Measurements from ENCODE around the gene HSPA1L. TPM values are rescaled to one million over a fixed set of nuclear protein-coding genes. Genes with fewer than 3 reads are reported as not detected.

The HSPA1L gene
- total and polyA plus RNA-seq, 4 experiments from 2014 or later, result 1.1 to 8.3 (median 6.3) TPM

GRCh38 chr6:31831350-31832215 is 16.5 kb upstream of the HSPA1L start:
- POLR2A ChIA-PET (ENCODE audit: partially characterized antibody), result interaction anchor here (0.8 to 7.2 kb wide), 18 partner anchors 11 to 275 kb away, joined by 3 to 67 read pairs (median 7); partner anchors contain the start of genes ABHD16A, BAG6, CLIC1 and DDAH2
- peaks cover 36% of the 10 kb centered on the region for H3K4me1 ChIP-seq (ENCODE audit: insufficient read depth, low read length)
- peaks cover 12 to 50% (median 31%) of the 10 kb centered on the region in 4 donors for H3K4me1 Mint-ChIP-seq
- CTCF ChIA-PET (ENCODE audit: partially characterized antibody), result interaction anchor here (0.7 to 3.4 kb wide), 22 partner anchors 8 to 285 kb away, joined by 3 to 56 read pairs (median 5); partner anchors contain the start of genes ABHD16A, APOM, ATP6V1G2 and DDAH2
- peaks cover 1 to 28% of the 10 kb centered on the region in 2 donors for H3K36me3 Mint-ChIP-seq
- peak overlapping the region in 6 of 7 donors; percentile 65 to 94 (median 89) for H3K27ac Mint-ChIP-seq
- intact Hi-C loops (cut with micrococcal nuclease), result loop anchor here (2.0 to 10.0 kb wide), 3 partner anchors 17 to 339 kb away; partner anchors contain the start of genes DXO, HSPA1A and HSPA1L
- H3K27ac ChIP-seq (ENCODE audit: low read depth, low read length), result no peak overlapping the region
- H3K9me3 ChIP-seq (ENCODE audit: control insufficient read depth in 1 of 2, low read length in 2 of 2), result no peaks in the 10 kb centered on the region
- no peaks in the 10 kb centered on the region for H3K36me3 ChIP-seq (ENCODE audit: insufficient read depth, low read length)
- H3K4me3 ChIP-seq (ENCODE audit: low read length in 2 of 2), result peak overlapping the region; percentile 40 to 62
- H3K27me3 ChIP-seq (ENCODE audit: insufficient read depth, low read length), result no peaks in the 10 kb centered on the region
- no peaks in the 10 kb centered on the region for H3K9me3 Mint-ChIP-seq
- peak overlapping the region; percentile 80 to 100 (median 96) for H3K4me3 Mint-ChIP-seq
- no peaks in the 10 kb centered on the region for H3K27me3 Mint-ChIP-seq
- DNase-seq, result no peak

- H3K36me3 Mint-ChIP-seq, result peaks cover 0 to 21% of the 10 kb centered on the region in 2 donors
- H3K27ac Mint-ChIP-seq, result peak overlapping the region; percentile 82 to 94 (median 91)
- Histone ChIP-seq H3K27me3 (ENCODE audit: insufficient read depth, low read length) (no peaks in the 10 kb centered on the region), H3K9me3 (ENCODE audit: control insufficient read depth in 1 of 2, low read length in 2 of 2) (no peaks in the 10 kb centered on the region), H3K27ac (ENCODE audit: low read depth, low read length) (peak overlapping the region; percentile 53), H3K4me3 (ENCODE audit: low read length in 2 of 2) (peak overlapping the region; percentile 40 to 62), H3K36me3 (ENCODE audit: insufficient read depth, low read length) (no peaks in the 10 kb centered on the region), H3K4me1 (ENCODE audit: insufficient read depth, low read length) (peaks cover 36% of the 10 kb centered on the region)
- intact Hi-C loops (cut with micrococcal nuclease), result loop anchor here (1.0 to 10.0 kb wide), 6 partner anchors 16 to 339 kb away; partner anchors contain the start of genes ATP6V1G2, DDAH2, DXO and HSPA1A
- peak overlapping the region; percentile 80 to 100 (median 96) for H3K4me3 Mint-ChIP-seq
- H3K9me3 Mint-ChIP-seq, result no peaks in the 10 kb centered on the region
- no peak for DNase-seq
- H3K4me1 Mint-ChIP-seq, result peaks cover 7 to 48% (median 28%) of the 10 kb centered on the region in 4 donors
- CTCF ChIA-PET (ENCODE audit: partially characterized antibody), result interaction anchor here (0.8 to 3.4 kb wide), 23 partner anchors 8 to 336 kb away, joined by 3 to 56 read pairs (median 6); partner anchors contain the start of genes ABHD16A, APOM, ATP6V1G2 and DDAH2
- no peaks in the 10 kb centered on the region for H3K27me3 Mint-ChIP-seq
- POLR2A ChIA-PET (ENCODE audit: partially characterized antibody), result interaction anchor here (0.6 to 7.2 kb wide), 23 partner anchors 11 to 274 kb away, joined by 3 to 67 read pairs (median 7); partner anchors contain the start of genes ABHD16A, BAG6, CLIC1 and DDAH2
These were observed 15.8 kb upstream of the HSPA1L start for GRCh38 chr6:31830886-31831335.

- Histone ChIP-seq H3K27ac (ENCODE audit: low read depth, low read length) (peak overlapping the region; percentile 53), H3K27me3 (ENCODE audit: insufficient read depth, low read length) (no peaks in the 10 kb centered on the region), H3K4me3 (ENCODE audit: low read length in 2 of 2) (peak overlapping the region; percentile 40 to 62), H3K9me3 (ENCODE audit: control insufficient read depth in 1 of 2, low read length in 2 of 2) (no peaks in the 10 kb centered on the region), H3K4me1 (ENCODE audit: insufficient read depth, low read length) (peaks cover 39% of the 10 kb centered on the region), H3K36me3 (ENCODE audit: insufficient read depth, low read length) (no peaks in the 10 kb centered on the region)
- POLR2A ChIA-PET (ENCODE audit: partially characterized antibody), result interaction anchor here (1.0 to 7.2 kb wide), 24 partner anchors 9 to 1142 kb away, joined by 3 to 67 read pairs (median 8); partner anchors contain the start of genes ABHD16A, BAG6, C6orf47 and DDAH2
- Mint-ChIP-seq H3K27ac (peak overlapping the region; percentile 82 to 95 (median 91)), H3K27me3 (no peaks in the 10 kb centered on the region), H3K4me3 (peak overlapping the region; percentile 80 to 100 (median 96)), H3K9me3 (no peaks in the 10 kb centered on the region), H3K4me1 (peaks cover 12 to 49% (median 32%) of the 10 kb centered on the region in 4 donors), H3K36me3 (peaks cover 0 to 14% of the 10 kb centered on the region in 2 donors)
- CTCF ChIA-PET (ENCODE audit: partially characterized antibody), result interaction anchor here (0.7 to 3.4 kb wide), 32 partner anchors 9 to 335 kb away, joined by 3 to 56 read pairs (median 6); partner anchors contain the start of genes ABHD16A, ATP6V1G2, CSNK2B and DDAH2
- intact Hi-C loops (cut with micrococcal nuclease), result loop anchor here (1.0 to 10.0 kb wide), 6 partner anchors 15 to 337 kb away; partner anchors contain the start of genes ATP6V1G2, DDAH2, DXO and HSPA1A
- peak in 4 of 5 donors; percentile 55 to 65 (median 60) for DNase-seq
These were observed 14.7 kb upstream of the HSPA1L start for GRCh38 chr6:31829633-31830283.

GRCh38 chr6:31827286-31828079 is 12.4 kb upstream of the HSPA1L start, which contains the start of gene HSPA1B:
Gene HSPA1B (plus strand): TSS chr6:31827738. CDS start chr6:31827951, 213 bp downstream.
- POLR2A ChIA-PET (ENCODE audit: partially characterized antibody), result interaction anchor here (0.6 to 3.5 kb wide), 36 partner anchors 9 to 368 kb away, joined by 3 to 81 read pairs (median 6); partner anchors contain the start of genes ABHD16A, BAG6, C6orf47 and CLIC1
- peak within 1 kb of the TSS; percentile 83 for H3K27ac ChIP-seq (ENCODE audit: low read depth, low read length)
- intact Hi-C loops (cut with micrococcal nuclease), result loop anchor here (1.0 kb wide), 1 partner anchor 32 kb away; the partner anchor contains the start of gene VARS1
- H3K9me3 ChIP-seq (ENCODE audit: control insufficient read depth in 1 of 2, low read length in 2 of 2), result no peaks in the 10 kb centered on the region
- H3K4me1 ChIP-seq (ENCODE audit: insufficient read depth, low read length), result peaks cover 45% of the 10 kb centered on the region
- Mint-ChIP-seq H3K4me1 (peaks cover 18 to 55% (median 37%) of the 10 kb centered on the region in 4 donors), H3K4me3 (peak within 1 kb of the TSS; percentile 88 to 98 (median 95)), H3K9me3 (no peaks in the 10 kb centered on the region), H3K36me3 (peaks cover 0 to 9% of the 10 kb centered on the region in 2 donors), H3K27me3 (no peaks in the 10 kb centered on the region), H3K27ac (peak within 1 kb of the TSS; percentile 93 to 99 (median 96))
- no peaks in the 10 kb centered on the region for H3K27me3 ChIP-seq (ENCODE audit: insufficient read depth, low read length)
- CTCF ChIA-PET (ENCODE audit: partially characterized antibody), result interaction anchor here (0.6 to 2.6 kb wide), 19 partner anchors 10 to 279 kb away, joined by 3 to 15 read pairs (median 6); partner anchors contain the start of genes ABHD16A, BAG6, HSPA1A and HSPA1L
- no peaks in the 10 kb centered on the region for H3K36me3 ChIP-seq (ENCODE audit: insufficient read depth, low read length)
- peak within 1 kb of the TSS; percentile 67 to 90 for H3K4me3 ChIP-seq (ENCODE audit: low read length in 2 of 2)
- DNase-seq, result peak; percentile 86 to 89 (median 87)

GRCh38 chr6:31826793-31827285 is 11.8 kb upstream of the HSPA1L start:
- no peaks in the 10 kb centered on the region for H3K9me3 ChIP-seq (ENCODE audit: control insufficient read depth in 1 of 2, low read length in 2 of 2)
- ChIA-PET POLR2A (ENCODE audit: partially characterized antibody) (interaction anchor here (0.7 to 3.5 kb wide), 35 partner anchors 9 to 369 kb away, joined by 3 to 81 read pairs (median 6); partner anchors contain the start of genes ABHD16A, BAG6, C6orf47 and CLIC1), CTCF (ENCODE audit: partially characterized antibody) (interaction anchor here (0.8 to 2.6 kb wide), 20 partner anchors 9 to 276 kb away, joined by 3 to 15 read pairs (median 6); partner anchors contain the start of genes ABHD16A, BAG6, DDAH2 and HSPA1A)
- Mint-ChIP-seq H3K4me3 (peak overlapping the region; percentile 88 to 98 (median 95)), H3K27me3 (no peaks in the 10 kb centered on the region), H3K4me1 (peaks cover 23 to 62% (median 41%) of the 10 kb centered on the region in 4 donors), H3K9me3 (no peaks in the 10 kb centered on the region), H3K36me3 (peaks cover 0 to 14% of the 10 kb centered on the region in 2 donors), H3K27ac (peak overlapping the region; percentile 93 to 99 (median 96))
- peak overlapping the region; percentile 67 to 90 for H3K4me3 ChIP-seq (ENCODE audit: low read length in 2 of 2)
- H3K27me3 ChIP-seq (ENCODE audit: insufficient read depth, low read length), result no peaks in the 10 kb centered on the region
- no peaks in the 10 kb centered on the region for H3K36me3 ChIP-seq (ENCODE audit: insufficient read depth, low read length)
- intact Hi-C loops (cut with micrococcal nuclease), result loop anchor here (1.0 kb wide), 1 partner anchor 32 kb away; the partner anchor contains the start of gene VARS1
- peak overlapping the region; percentile 83 for H3K27ac ChIP-seq (ENCODE audit: low read depth, low read length)
- peaks cover 49% of the 10 kb centered on the region for H3K4me1 ChIP-seq (ENCODE audit: insufficient read depth, low read length)
- peak in 1 of 5 donors; percentile 62 for DNase-seq

Data from CD4-positive, alpha-beta memory T cell (primary cell).